HG02870 (cell line): ENCODE results near the gene CDH24.

Source experiments
- ATAC-seq: cut with Tn5 transposase; IDR thresholded peaks from one replicate; pipeline ENCODE4 v1.9.1; 2021; ENCODE audit warnings: mild to moderate bottlenecking, moderate library complexity; ENCODE audit not compliant: unreplicated experiment

The CDH24 gene

GRCh38 chr14:23056956-23057756 is at the start of gene CDH24:
Gene CDH24, minus strand, starts transcription at chr14:23057520. Its CDS starts 1,787 bp downstream, at chr14:23055733.
- peak; percentile 42 for ATAC-seq

- no peak for ATAC-seq
Measured at GRCh38 chr14:23106747-23107045, 49.4 kb upstream of the CDH24 start.

- ATAC-seq: no peak
Measured at GRCh38 chr14:23105348-23105824, 48.1 kb upstream of the CDH24 start.

DNA sequence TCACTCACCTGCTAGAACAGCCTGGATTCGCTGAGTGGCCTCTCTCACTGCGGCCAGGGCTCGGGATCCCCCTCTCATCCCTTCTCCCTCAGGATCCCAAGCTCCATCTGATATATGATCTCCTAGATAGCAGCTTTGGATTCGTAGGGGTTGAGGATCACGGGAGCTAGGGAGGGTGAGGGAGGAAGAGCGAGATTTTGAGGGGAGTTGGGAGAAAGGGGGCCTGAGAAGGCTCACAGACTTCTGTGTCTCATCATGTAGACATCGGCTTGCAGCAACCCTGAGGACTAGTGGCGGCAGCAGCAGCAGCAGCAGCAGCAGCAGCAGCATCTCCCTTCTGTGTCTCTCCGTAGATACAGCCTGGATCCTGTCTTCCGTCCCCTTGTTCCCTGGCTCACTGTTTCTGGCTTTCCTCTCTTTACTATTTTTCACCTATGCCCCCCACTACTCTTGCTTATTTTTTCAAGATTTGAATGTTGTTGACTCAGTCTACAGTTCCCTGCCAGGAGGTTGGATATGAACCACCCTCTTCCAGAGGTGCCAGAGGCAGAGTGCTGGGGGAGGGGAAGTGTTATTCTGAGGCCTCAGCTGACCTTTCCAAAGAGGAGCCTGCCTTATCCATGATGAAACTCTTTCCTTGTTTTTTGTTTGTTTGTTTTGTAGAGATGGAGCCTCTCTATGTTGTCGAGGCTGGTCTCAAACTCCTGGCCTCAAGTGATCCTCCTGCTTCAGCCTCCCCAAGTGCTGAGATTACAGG is 47.4 kb upstream of the CDH24 start, which contains the start of gene CIROP:
TSS of gene CIROP (minus strand) at position 399 of the 757 bp plus-strand sequence. CDS start at position 330, 69 bp downstream.
- no peak for ATAC-seq

GRCh38 chr14:23104070-23104590 is 46.8 kb upstream of the CDH24 start:
- no peak for ATAC-seq

DNA sequence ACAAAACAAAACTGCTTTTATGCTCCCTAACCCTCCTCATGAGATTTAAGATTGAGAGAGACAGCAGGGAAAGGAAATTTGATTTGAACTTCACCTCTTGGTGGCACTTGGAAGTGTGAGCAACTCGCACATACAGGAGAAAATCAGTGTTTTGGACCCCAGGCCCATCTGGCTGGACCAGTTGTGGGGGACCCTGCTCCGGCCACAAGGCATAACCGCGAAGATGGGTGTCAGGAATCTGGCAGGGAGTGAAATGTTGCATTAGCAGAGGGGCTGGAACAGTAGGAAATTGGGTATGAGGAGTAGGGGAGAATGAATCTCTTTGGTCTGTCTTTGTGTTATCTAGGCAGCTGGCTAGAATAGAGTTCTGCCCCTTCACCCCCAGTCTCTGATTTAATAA is 46.3 kb upstream of the CDH24 start:
- no peak for ATAC-seq

DNA sequence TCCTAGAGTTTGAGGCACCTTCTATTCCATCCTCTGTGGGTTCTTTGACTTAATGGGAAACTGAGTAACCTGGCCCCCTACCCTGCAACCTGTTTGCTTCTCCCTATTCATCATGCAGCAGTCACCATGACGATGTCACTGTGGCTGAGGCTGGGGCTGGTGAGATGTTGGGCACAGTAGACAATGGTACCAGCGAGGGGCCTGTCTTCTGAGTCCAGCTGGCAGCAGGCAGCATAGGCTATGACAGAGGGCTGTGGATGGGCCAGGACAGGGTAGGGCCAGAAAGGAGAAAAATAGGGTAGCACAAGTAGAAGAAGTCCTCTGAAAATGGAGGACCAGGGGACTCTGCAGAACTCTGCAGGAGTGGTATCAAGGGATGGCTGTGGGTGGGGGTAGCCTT is 45.5 kb upstream of the CDH24 start:
- ATAC-seq: no peak

DNA sequence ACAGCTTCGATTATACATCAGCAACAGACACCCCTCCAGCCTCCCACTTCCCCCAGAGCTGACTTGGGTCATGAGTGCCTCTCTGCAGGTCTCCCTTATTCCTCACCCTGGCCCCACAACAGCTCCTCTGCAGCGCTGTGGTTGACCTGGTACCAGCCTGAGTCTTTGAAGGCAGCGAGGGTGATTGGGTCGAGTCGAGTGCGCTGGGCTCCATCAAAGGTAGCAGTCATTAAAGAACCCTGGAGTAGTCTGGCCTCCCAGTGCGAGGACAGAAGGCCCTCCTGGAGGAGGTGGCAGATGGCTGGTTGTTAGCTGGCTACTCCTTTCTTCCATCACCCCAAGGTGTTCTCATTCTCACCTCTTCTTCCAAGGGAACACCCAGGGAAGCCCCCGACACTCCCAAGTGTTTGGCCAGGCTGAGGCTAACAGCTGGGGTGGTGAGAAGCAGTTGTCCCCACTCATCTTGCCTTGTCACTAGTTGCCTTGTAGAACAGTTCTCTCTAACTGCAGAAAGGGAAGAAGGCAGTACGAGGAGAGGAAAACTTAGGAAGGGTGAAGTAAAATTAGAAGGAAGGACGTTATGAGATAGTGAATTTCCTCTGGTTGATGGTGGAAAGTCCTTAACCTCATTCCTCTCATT is 44.8 kb upstream of the CDH24 start:
- no peak for ATAC-seq

- no peak for ATAC-seq
Measured at GRCh38 chr14:23101213-23101970, 44.1 kb upstream of the CDH24 start.

DNA sequence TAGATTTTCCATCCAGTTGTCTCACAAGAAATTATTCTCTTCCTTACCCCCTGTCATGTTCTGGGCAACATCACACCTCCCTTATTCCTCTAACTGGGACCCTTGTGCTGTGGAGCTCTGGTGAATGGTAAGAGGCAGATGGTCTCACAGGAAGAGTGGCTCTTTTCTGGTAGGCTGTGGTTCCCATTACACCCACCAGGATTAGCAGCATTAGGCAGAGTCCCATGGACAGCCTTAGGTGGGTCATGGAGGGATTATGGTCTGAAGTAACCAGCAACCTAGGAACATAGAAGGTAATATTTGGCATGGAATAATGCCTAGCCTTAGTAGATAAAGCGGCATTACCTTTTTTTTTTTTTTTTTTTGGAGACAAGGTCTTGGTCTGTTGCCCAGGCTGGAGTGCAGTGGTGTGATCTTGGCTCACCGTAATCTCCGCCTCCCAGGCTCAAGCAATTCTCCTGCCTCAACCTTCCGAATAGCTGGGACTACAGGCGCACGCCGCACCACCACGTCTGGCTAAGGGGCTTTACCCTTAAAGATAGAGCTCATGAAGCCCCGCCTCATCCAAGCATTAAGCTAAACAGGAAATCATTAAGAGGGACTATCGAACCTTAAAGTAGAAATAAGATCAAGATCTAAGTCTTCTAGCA is 42.0 kb upstream of the CDH24 start:
- ATAC-seq: no peak

DNA sequence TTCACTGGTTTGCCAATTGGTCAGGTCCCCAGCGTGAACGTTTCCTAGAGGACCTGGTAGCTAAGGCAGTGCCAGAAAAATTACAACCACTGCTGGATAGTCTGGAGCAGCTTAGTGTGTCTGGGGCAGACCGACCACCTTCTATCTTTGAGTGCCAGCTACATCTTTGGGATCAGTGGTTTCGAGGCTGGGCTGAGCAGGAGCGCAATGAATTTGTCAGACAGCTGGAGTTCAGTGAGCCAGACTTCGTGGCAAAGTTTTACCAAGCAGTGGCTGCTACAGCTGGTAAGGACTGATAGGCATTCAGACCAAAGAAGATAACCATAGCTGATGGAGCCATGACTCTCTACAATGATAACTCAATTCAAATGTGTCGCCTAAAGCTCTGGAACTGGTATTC is 40.5 kb upstream of the CDH24 start:
- no peak for ATAC-seq

GRCh38 chr14:23095196-23096108 is 38.1 kb upstream of the CDH24 start, which contains the start of gene C14orf119:
Gene C14orf119, plus strand, starts transcription at chr14:23095505. Its CDS starts 2,154 bp downstream, at chr14:23097659.
- peak; percentile 90 for ATAC-seq

GRCh38 chr14:23094666-23095195 is 37.4 kb upstream of the CDH24 start, which contains the start of gene ACIN1:
Gene ACIN1, minus strand, starts transcription at chr14:23095136. Its CDS starts 24 bp downstream, at chr14:23095112.
- ATAC-seq: peak; percentile 29

DNA sequence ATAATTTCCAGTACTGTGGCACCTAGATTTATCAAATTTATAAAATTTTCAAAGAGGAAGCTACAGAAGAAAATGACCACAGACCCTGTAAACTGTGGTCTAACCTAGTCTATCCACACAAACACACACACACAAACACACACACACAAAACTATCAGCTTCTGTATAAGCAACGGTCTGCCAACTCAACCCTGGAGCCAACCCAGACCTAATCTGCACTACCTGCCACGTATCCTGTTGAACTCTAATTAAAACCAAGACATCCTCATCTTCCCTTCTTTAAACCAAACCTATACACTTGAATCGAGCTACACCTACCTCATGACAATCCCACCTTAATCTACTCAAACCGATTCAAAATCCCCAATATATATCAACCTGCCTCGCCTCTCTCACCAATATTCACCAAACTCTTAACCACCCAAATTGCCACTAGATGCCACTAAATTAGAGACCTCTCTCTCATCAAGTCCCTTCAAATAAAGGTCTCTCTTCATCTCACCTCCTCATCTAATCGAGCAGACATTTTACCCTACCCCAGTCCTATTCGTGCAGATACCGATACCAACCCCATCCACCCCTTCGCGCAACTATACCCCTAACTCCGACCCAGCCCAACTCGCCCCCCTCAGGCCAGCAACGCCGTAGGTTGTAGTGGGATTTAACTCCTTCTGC is 36.8 kb upstream of the CDH24 start:
- ATAC-seq: no peak

GRCh38 chr14:23093526-23093925 is 36.2 kb upstream of the CDH24 start:
- no peak for ATAC-seq

DNA sequence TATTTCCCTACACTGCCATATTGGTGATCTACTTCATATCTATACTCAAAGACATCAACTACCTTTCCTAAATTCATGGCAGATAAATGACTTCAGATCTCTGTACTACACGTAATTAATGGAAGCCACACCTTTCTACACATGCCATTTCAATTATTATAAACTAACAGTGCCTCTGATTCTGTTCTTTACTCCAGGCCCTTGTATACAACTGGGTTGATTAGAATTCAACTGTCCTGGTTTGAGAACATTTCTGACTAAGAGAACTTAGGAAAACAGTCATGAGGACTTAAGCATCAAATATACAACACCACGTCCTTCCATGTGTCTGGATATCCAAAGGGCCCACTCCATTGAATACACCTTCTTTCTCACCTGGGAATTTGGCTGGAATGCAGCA is 35.8 kb upstream of the CDH24 start:
- ATAC-seq: no peak

DNA sequence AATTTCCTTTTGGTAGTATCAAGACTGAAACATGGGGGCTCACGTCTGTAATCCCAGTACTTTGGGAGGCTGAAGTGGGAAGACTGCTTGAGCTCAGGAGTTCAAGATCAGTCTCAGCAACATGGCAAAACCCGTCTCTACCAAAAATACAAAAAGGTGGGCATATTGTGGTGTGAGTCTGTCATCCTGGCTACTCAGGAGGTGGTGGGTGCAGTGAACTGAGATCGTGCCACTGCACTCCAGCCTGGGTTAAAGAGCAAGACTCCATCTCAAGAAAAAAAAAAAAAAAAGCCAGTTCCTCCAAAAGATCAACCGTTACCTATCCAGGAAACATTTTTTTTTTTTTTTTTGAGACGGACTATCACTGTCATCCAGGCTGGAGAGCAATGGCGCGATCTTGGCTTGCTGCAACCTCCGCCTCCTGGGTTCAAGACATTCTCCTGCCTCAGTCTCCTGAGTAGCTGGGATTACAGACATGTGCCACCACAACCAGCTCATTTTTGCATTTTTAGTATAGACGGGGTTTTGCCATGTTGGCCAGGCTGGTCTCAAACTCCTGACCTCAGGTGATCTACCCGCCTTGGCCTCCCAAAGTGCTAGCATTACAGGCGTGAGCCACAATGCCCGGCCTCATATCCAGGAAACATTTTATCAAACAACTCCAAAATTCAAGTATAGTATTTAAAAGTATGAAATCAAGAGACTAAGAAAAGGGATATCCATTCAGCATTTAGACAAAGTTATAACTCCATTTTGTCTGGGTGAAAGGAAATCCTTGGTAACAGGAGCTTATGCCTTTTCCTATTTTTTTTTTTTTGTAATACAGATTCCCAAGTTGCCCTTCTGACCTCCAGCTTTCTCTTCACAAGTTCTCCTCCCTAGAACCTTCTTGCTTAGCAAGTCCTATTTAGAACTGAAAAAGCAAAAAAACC is 34.2 kb upstream of the CDH24 start:
- no peak for ATAC-seq
